GM10248 (cell line): ENCODE results near the gene NETO2.
"Not testable (repeated sequence)": the region's sequence is repeated elsewhere in the genome, so short reads cannot be mapped to it uniquely, and the experiment has no call there.

Source experiments
- CTCF ChIA-PET: fragments of 300-600 bp; sonication (Branson Sonifier 250); formaldehyde crosslinking; extraction: SDS; loops from one replicate; lab custom pipeline; 2021; ENCODE audit warnings: antibody characterized with exemption; lab: Yijun Ruan, JAX
- POLR2A ChIA-PET: fragments of 350-650 bp; sonication (Branson Sonifier 250); formaldehyde crosslinking; extraction: SDS; loops from one replicate; lab custom pipeline; 2020; ENCODE audit warnings: antibody characterized with exemption; lab: Yijun Ruan, JAX
- DNase-seq: peaks from one replicate; pipeline ENCODE4 v3.0.0; 2012; ENCODE audit errors: extremely low spot score
- CTCF ChIP-seq: IDR thresholded peaks from 2 replicates; pipeline ENCODE4 v1.5.1; 2012; ENCODE audit warnings: mild to moderate bottlenecking, low read depth; ENCODE audit errors: extremely low read depth, missing control alignments, control extremely low read depth

The NETO2 gene

GRCh38 chr16:47160422-47160821 lies 16.7 kb upstream of the NETO2 start:
- CTCF ChIA-PET, result interaction anchor here (8.2 kb wide), 1 partner anchor 16 kb away, joined by 60 read pairs; the partner anchor contains the start of gene NETO2
- DNase-seq, result no peak
- TF ChIP-seq CTCF, result no peak
- POLR2A ChIA-PET, result no interaction called here

GRCh38 chr16:47158992-47159391 lies 15.2 kb upstream of the NETO2 start:
- ChIA-PET POLR2A (no interaction called here), CTCF (interaction anchor here (1.0 to 8.2 kb wide), 3 partner anchors 15 to 896 kb away, joined by 3 to 60 read pairs (median 4); partner anchors contain the start of gene NETO2)
- no peak for TF ChIP-seq CTCF
- no peak for DNase-seq

- DNase-seq, result no peak
- no peak for TF ChIP-seq CTCF
- ChIA-PET POLR2A (no interaction called here), CTCF (interaction anchor here (1.0 to 8.2 kb wide), 3 partner anchors 9 to 303 kb away, joined by 3 to 60 read pairs (median 4); partner anchors contain the start of gene NETO2)
Measured at GRCh38 chr16:47156680-47157215, 13.0 kb upstream of the NETO2 start.

- CTCF ChIA-PET, POLR2A ChIA-PET: not testable (repeated sequence)
Measured at GRCh38 chr16:47152501-47152900, 8.8 kb upstream of the NETO2 start.

GRCh38 chr16:47150067-47150466 lies 6.3 kb upstream of the NETO2 start:
- TF ChIP-seq CTCF, result no peak
- no peak for DNase-seq
- ChIA-PET CTCF (interaction anchor here (1.1 to 1.9 kb wide), 5 partner anchors 9 to 1001 kb away, joined by 3 to 10 read pairs (median 4); no protein-coding TSS in a partner anchor), POLR2A (no interaction called here)

More at GRCh38 chr16:47152501-47152900, 8.8 kb upstream of the NETO2 start:
- DNase-seq, result not testable (repeated sequence)

GRCh38 chr16:47144559-47144877 lies 773 bp upstream of the NETO2 start:
- TF ChIP-seq CTCF, result no peak
- ChIA-PET POLR2A (interaction anchor here (0.9 to 1.4 kb wide), 2 partner anchors 31 to 107 kb away, joined by 3 read pairs; no protein-coding TSS in a partner anchor), CTCF (interaction anchor here (0.7 to 8.5 kb wide), 37 partner anchors 8 to 1023 kb away, joined by 3 to 90 read pairs (median 4); partner anchors contain the start of genes DNAJA2, GPT2, ITFG1 and PHKB)
- DNase-seq, result no peak
